Measurements from ENCODE around the gene IPO11. TPM values are rescaled to one million over a fixed set of nuclear protein-coding genes. Genes with fewer than 3 reads are reported as not detected.

The IPO11 gene
- total and polyA plus RNA-seq, 2 of the 13 experiments (the other 11 are each of a cell fraction or from before 2014, with no cell fraction given), result 13.9 to 24.4 TPM

DNA sequence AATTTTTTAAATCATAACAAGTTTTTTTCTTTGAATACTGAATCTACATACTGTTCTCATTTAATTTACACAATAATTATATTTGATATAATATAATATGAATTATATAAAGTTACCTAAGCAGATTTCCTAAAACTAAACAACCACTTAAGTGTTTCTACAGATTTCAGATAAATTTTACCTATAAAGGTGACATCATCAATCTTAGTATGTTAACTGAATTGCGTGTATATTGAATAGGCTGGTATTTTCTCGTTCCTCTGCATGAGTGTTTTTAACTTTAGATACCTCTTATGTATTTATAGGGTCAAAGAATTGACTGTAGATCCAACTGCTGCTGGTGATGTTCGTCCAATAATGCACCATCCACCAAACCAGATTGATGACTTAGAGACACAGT, 39.2 kb upstream of the IPO11 start:
- H3K36me3 ChIP-seq (replicated peaks in 1 of 2; ENCODE audit: control insufficient read depth in 1 of 2, insufficient read depth in 2 of 2, low read length in 2 of 2), result peaks cover 4 to 19% of the 10 kb centered on the region in 2 experiments; a peak in 4 of 5 replicates
- H3K79me2 ChIP-seq (ENCODE audit: insufficient read depth, low read length), result no peaks in the 10 kb centered on the region
- WGBS (ENCODE audit: low lambda C conversion rate), result 99% methylated on average over 3 of the region's 3 CpGs
- no peaks in the 10 kb centered on the region for H4K20me1 ChIP-seq (ENCODE audit: insufficient read depth, low read length)
- FAIRE-seq, result no peak
- ChIA-PET CTCF (ENCODE audit: low intra/inter-chr PET ratio, low total read pairs) (no interaction called here), POLR2A (no interaction called here)
- DNase-seq (ENCODE audit: low spot score), result no peak
- H3K4me1 ChIP-seq (ENCODE audit: insufficient read depth, low read length), result no peaks in the 10 kb centered on the region
- no peak for ATAC-seq
- in situ Hi-C loops (cut with HindIII; ENCODE audit: extremely low pct_ligation_motif_present, low pct_unique_long_range_greater_than_20kb) (no loop called here), intact Hi-C loops (cut with micrococcal nuclease; ENCODE audit: unreplicated experiment) (no loop called here)
- no peak overlapping the region for H3K4me2 ChIP-seq (ENCODE audit: low read depth, low read length)
- no peaks in the 10 kb centered on the region for H3K27me3 ChIP-seq (ENCODE audit: control insufficient read depth in 1 of 2, insufficient read depth in 2 of 2, low read length in 2 of 2)
- no peak overlapping the region for H2AFZ ChIP-seq (ENCODE audit: low read length)
- TF ChIP-seq ZNF335 (CRISPR knock-in tag; IDR thresholded peaks at IDR 0.05) (no peak), ATF7 (IDR thresholded peaks at IDR 0.05) (peak; percentile 74), ATF7 (CRISPR knock-in tag; IDR thresholded peaks at IDR 0.05) (no peak), TBP (CRISPR knock-in tag; IDR thresholded peaks at IDR 0.05) (no peak), ZNF772 (CRISPR knock-in tag; IDR thresholded peaks at IDR 0.05) (no peak), ZNF569 (CRISPR knock-in tag; IDR thresholded peaks at IDR 0.05; ENCODE audit: borderline replicate concordance) (no peak), SP1 (IDR thresholded peaks at IDR 0.05) (no peak), SP1 (CRISPR knock-in tag; IDR thresholded peaks at IDR 0.05) (no peak), NR2F6 (IDR thresholded peaks at IDR 0.05) (no peak), NR2F6 (CRISPR knock-in tag; IDR thresholded peaks at IDR 0.05) (no peak)
- no peak overlapping the region for H3K9ac ChIP-seq (ENCODE audit: insufficient read depth, low read depth, low read length)
- H3K4me3 ChIP-seq (replicated peaks in 1 of 3; ENCODE audit: insufficient read depth in 1 of 3, low read depth in 2 of 3, low read length in 3 of 3), result no peak overlapping the region
- no TSS peak for BruUV-seq (replicated peaks)
- no peaks in the 10 kb centered on the region for H3K9me3 ChIP-seq (ENCODE audit: low read length)
- H3K27ac ChIP-seq (ENCODE audit: extremely low read length, insufficient read depth, low read length), result no peak overlapping the region

DNA sequence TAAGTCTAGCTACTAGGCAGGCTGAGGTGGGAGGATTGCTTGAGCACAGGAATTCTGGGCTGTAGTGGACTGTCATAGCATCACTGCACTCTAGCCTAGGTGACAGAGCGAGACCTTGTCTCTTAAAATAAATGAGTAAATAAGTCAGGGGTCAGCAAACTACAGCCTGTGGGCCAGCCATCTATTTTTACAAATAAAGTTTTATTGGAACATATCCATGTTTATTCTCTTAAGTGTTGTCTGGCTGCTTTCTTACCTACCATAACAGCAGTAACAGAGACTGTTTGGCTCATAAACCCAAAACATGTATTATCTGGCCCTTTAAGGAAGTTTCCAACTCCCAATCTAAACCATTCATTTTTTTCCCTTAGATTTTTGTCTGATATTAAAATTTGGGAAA, 38.5 kb upstream of the IPO11 start:
- no TSS peak for BruUV-seq (replicated peaks)
- peaks cover 4 to 19% of the 10 kb centered on the region in 2 experiments; a peak in 4 of 5 replicates for H3K36me3 ChIP-seq (replicated peaks in 1 of 2; ENCODE audit: control insufficient read depth in 1 of 2, insufficient read depth in 2 of 2, low read length in 2 of 2)
- H3K79me2 ChIP-seq (ENCODE audit: insufficient read depth, low read length), result no peaks in the 10 kb centered on the region
- no peak overlapping the region for H3K4me2 ChIP-seq (ENCODE audit: low read depth, low read length)
- WGBS (ENCODE audit: low lambda C conversion rate), result 100% methylated on average over 1 of the region's 1 CpG
- intact Hi-C loops (cut with micrococcal nuclease; ENCODE audit: unreplicated experiment), result no loop called here
- DNase-seq (ENCODE audit: low spot score), result no peak
- H3K27ac ChIP-seq (ENCODE audit: extremely low read length, insufficient read depth, low read length), result no peak overlapping the region
- H3K4me3 ChIP-seq (replicated peaks in 1 of 3; ENCODE audit: insufficient read depth in 1 of 3, low read depth in 2 of 3, low read length in 3 of 3), result no peak overlapping the region
- no peaks in the 10 kb centered on the region for H3K27me3 ChIP-seq (ENCODE audit: control insufficient read depth in 1 of 2, insufficient read depth in 2 of 2, low read length in 2 of 2)
- H3K9ac ChIP-seq (ENCODE audit: insufficient read depth, low read depth, low read length), result no peak overlapping the region
- TF ChIP-seq, protein P1, sequence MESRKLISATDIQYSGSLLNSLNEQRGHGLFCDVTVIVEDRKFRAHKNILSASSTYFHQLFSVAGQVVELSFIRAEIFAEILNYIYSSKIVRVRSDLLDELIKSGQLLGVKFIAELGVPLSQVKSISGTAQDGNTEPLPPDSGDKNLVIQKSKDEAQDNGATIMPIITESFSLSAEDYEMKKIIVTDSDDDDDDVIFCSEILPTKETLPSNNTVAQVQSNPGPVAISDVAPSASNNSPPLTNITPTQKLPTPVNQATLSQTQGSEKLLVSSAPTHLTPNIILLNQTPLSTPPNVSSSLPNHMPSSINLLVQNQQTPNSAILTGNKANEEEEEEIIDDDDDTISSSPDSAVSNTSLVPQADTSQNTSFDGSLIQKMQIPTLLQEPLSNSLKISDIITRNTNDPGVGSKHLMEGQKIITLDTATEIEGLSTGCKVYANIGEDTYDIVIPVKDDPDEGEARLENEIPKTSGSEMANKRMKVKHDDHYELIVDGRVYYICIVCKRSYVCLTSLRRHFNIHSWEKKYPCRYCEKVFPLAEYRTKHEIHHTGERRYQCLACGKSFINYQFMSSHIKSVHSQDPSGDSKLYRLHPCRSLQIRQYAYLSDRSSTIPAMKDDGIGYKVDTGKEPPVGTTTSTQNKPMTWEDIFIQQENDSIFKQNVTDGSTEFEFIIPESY (CRISPR knock-in tag; IDR thresholded peaks at IDR 0.05), result no peak
- TF ChIP-seq ZFP62 (CRISPR knock-in tag; IDR thresholded peaks at IDR 0.05) (no peak), RFXANK (CRISPR knock-in tag; IDR thresholded peaks at IDR 0.05) (no peak), ZBTB1 (CRISPR knock-in tag; IDR thresholded peaks at IDR 0.05; ENCODE audit: borderline replicate concordance) (no peak)
- no peaks in the 10 kb centered on the region for H3K4me1 ChIP-seq (ENCODE audit: insufficient read depth, low read length)
- FAIRE-seq, result no peak
- no peaks in the 10 kb centered on the region for H4K20me1 ChIP-seq (ENCODE audit: insufficient read depth, low read length)
- ATAC-seq, result no peak
- H3K9me3 ChIP-seq (ENCODE audit: low read length), result no peaks in the 10 kb centered on the region
- CTCF ChIA-PET (ENCODE audit: low intra/inter-chr PET ratio, low total read pairs), result no interaction called here
- POLR2A ChIA-PET, result no interaction called here
- H2AFZ ChIP-seq (ENCODE audit: low read length), result no peak overlapping the region
- in situ Hi-C loops (cut with HindIII; ENCODE audit: extremely low pct_ligation_motif_present, low pct_unique_long_range_greater_than_20kb), result no loop called here

Measured in HepG2 (cell line).